Trophoblast cell (in vitro differentiated cells and primary cell): Measurements from ENCODE around the gene ABCC3.

ENCODE experiments used
- DNase-seq, 2 donors: peaks; one replicate each; pipeline ENCODE4 v3.0.0-alpha.2; 2016
- H2AFZ ChIP-seq: 2 replicates; pipeline ENCODE4 v1.6.1; 2013; ENCODE audit warnings: low read length, moderate library complexity, mild to moderate bottlenecking; ENCODE audit not compliant: insufficient read depth, poor library complexity
- H2AK5ac ChIP-seq: 2 replicates; pipeline ENCODE4 v1.6.1; 2013; ENCODE audit warnings: mild to moderate bottlenecking, low read length
- H2BK120ac ChIP-seq: 2 replicates; pipeline ENCODE4 v1.6.1; 2013; ENCODE audit warnings: low read length, mild to moderate bottlenecking, moderate library complexity; ENCODE audit not compliant: insufficient read depth, poor library complexity
- H2BK12ac ChIP-seq: 2 replicates; pipeline ENCODE4 v1.6.1; 2013; ENCODE audit warnings: mild to moderate bottlenecking, low read length, moderate library complexity
- H2BK5ac ChIP-seq: 2 replicates; pipeline ENCODE4 v1.6.1; 2013; ENCODE audit warnings: low read length, low read depth, moderate library complexity, mild to moderate bottlenecking; ENCODE audit not compliant: poor library complexity
- H3K14ac ChIP-seq: 2 replicates; pipeline ENCODE4 v1.6.1; 2013; ENCODE audit warnings: mild to moderate bottlenecking, low read length
- H3K18ac ChIP-seq: 2 replicates; pipeline ENCODE4 v1.6.1; 2013; ENCODE audit warnings: mild to moderate bottlenecking, low read length
- H3K23ac ChIP-seq: 2 replicates; pipeline ENCODE4 v1.6.1; 2013; ENCODE audit warnings: low read length
- H3K27ac ChIP-seq: 2 replicates; pipeline ENCODE4 v1.5.1; 2013; ENCODE audit warnings: low read depth, mild to moderate bottlenecking, inconsistent platforms, low read length, moderate library complexity
- H3K27me3 ChIP-seq: 2 replicates; pipeline ENCODE4 v1.6.1; 2013; ENCODE audit warnings: inconsistent platforms, mild to moderate bottlenecking, low read length, moderate library complexity; ENCODE audit not compliant: insufficient read depth
- H3K36me3 ChIP-seq, 2 experiments: 1 replicate in 1 of 2; 2 replicates in 1 of 2; pipeline ENCODE4 v1.6.1; 2013; ENCODE audit warnings: low read length in 2 of 2, mild to moderate bottlenecking in 2 of 2, moderate library complexity in 1 of 2; ENCODE audit not compliant: insufficient read depth in 2 of 2, control insufficient read depth in 1 of 2
- H3K4ac ChIP-seq: 2 replicates; pipeline ENCODE4 v1.6.1; 2013; ENCODE audit warnings: low read depth, mild to moderate bottlenecking, low read length, moderate library complexity
- H3K4me1 ChIP-seq, 2 experiments: 1 replicate in 1 of 2; 2 replicates in 1 of 2; pipeline ENCODE4 v1.6.1; 2013; ENCODE audit warnings: low read length in 2 of 2, mild to moderate bottlenecking in 2 of 2, moderate library complexity in 1 of 2; ENCODE audit not compliant: insufficient read depth in 2 of 2, control insufficient read depth in 1 of 2
- H3K4me2 ChIP-seq: 2 replicates; pipeline ENCODE4 v1.6.1; 2013; ENCODE audit warnings: inconsistent platforms, mild to moderate bottlenecking, low read length, moderate library complexity
- H3K4me3 ChIP-seq: 2 replicates; pipeline ENCODE4 v1.5.1; 2013; ENCODE audit warnings: mild to moderate bottlenecking, low read depth, low read length, inconsistent platforms
- H3K79me1 ChIP-seq: one replicate; pipeline ENCODE4 v1.6.1; 2013; ENCODE audit warnings: low read length
- H3K79me2 ChIP-seq: 2 replicates; pipeline ENCODE4 v1.6.1; 2013; ENCODE audit warnings: low read length, mild to moderate bottlenecking; ENCODE audit not compliant: control insufficient read depth, insufficient read depth, poor library complexity
- H3K9ac ChIP-seq: 2 replicates; pipeline ENCODE4 v1.6.1; 2013; ENCODE audit warnings: mild to moderate bottlenecking, low read length
- H3K9me3 ChIP-seq: 2 replicates; pipeline ENCODE4 v1.6.1; 2013; ENCODE audit warnings: low read depth, mild to moderate bottlenecking, control low read depth, inconsistent platforms, low read length; ENCODE audit not compliant: insufficient read depth
- H4K12ac ChIP-seq: 2 replicates; pipeline ENCODE4 v1.6.1; 2013; ENCODE audit warnings: low read depth, mild to moderate bottlenecking, low read length, moderate library complexity
- H4K8ac ChIP-seq: 2 replicates; pipeline ENCODE4 v1.6.1; 2013; ENCODE audit warnings: low read depth, mild to moderate bottlenecking, low read length, moderate library complexity
- H4K91ac ChIP-seq: one replicate; pipeline ENCODE4 v1.6.1; 2013; ENCODE audit warnings: low read depth, mild to moderate bottlenecking, low read length, moderate library complexity
- WGBS: extraction: QIAGEN DNeasy Blood & Tissue Kit; methylation state at CpG from one replicate; pipeline ENCODE4 v1.1.7; 2013; ENCODE audit warnings: missing lambda C conversion rate; ENCODE audit not compliant: insufficient read length, insufficient coverage; ENCODE audit errors: extremely low coverage; 5-methylcytosine and 5-hydroxymethylcytosine counted together

Gene ABCC3

GRCh38 chr17:50598487-50598886 lies 36.2 kb upstream of the ABCC3 start:
- Histone ChIP-seq H4K8ac (no peak overlapping the region), H3K79me2 (no peaks in the 10 kb centered on the region), H4K12ac (no peak overlapping the region), H2BK120ac (no peak overlapping the region), H3K4ac (no peak overlapping the region), H3K9ac (no peak overlapping the region), H3K18ac (no peak overlapping the region), H2BK12ac (no peak overlapping the region), H3K27ac (no peak overlapping the region), H3K14ac (no peak overlapping the region), H3K4me3 (no peak overlapping the region), H2AFZ (no peak overlapping the region), H2BK5ac (no peak overlapping the region), H4K91ac (no peak overlapping the region), H3K4me2 (no peak overlapping the region), H3K27me3 (no peaks in the 10 kb centered on the region), H3K23ac (no peak overlapping the region), H3K4me1 (no peaks in the 10 kb centered on the region), H3K79me1 (no peaks in the 10 kb centered on the region), H3K9me3 (peaks cover 4% of the 10 kb centered on the region), H2AK5ac (no peak overlapping the region), H3K36me3 (no peaks in the 10 kb centered on the region)
- DNase-seq: no peak
- WGBS: no CpG with 5 or more reads among the region's 5 CpGs

GRCh38 chr17:50599606-50600005 lies 35.1 kb upstream of the ABCC3 start:
- Histone ChIP-seq H4K8ac (no peak overlapping the region), H3K27me3 (no peaks in the 10 kb centered on the region), H2BK5ac (no peak overlapping the region), H2BK120ac (no peak overlapping the region), H3K27ac (no peak overlapping the region), H3K14ac (no peak overlapping the region), H2BK12ac (no peak overlapping the region), H3K79me2 (no peaks in the 10 kb centered on the region), H4K91ac (no peak overlapping the region), H2AFZ (no peak overlapping the region), H3K79me1 (no peaks in the 10 kb centered on the region), H3K4me3 (no peak overlapping the region), H3K9ac (no peak overlapping the region), H3K4ac (no peak overlapping the region), H3K23ac (no peak overlapping the region), H2AK5ac (no peak overlapping the region), H4K12ac (no peak overlapping the region), H3K18ac (no peak overlapping the region), H3K4me2 (no peak overlapping the region), H3K9me3 (peaks cover 4% of the 10 kb centered on the region), H3K4me1 (no peaks in the 10 kb centered on the region), H3K36me3 (no peaks in the 10 kb centered on the region)
- no peak for DNase-seq
- WGBS: no CpG with 5 or more reads among the region's 15 CpGs

GRCh38 chr17:50601823-50602375 lies 32.8 kb upstream of the ABCC3 start:
- Histone ChIP-seq H4K12ac (no peak overlapping the region), H3K36me3 (no peaks in the 10 kb centered on the region), H3K79me2 (no peaks in the 10 kb centered on the region), H3K18ac (no peak overlapping the region), H3K4me3 (no peak overlapping the region), H2AFZ (no peak overlapping the region), H4K8ac (no peak overlapping the region), H3K9me3 (no peaks in the 10 kb centered on the region), H2BK120ac (no peak overlapping the region), H3K27ac (no peak overlapping the region), H2BK12ac (no peak overlapping the region), H4K91ac (no peak overlapping the region), H2BK5ac (no peak overlapping the region), H3K27me3 (no peaks in the 10 kb centered on the region), H3K79me1 (no peaks in the 10 kb centered on the region), H3K14ac (no peak overlapping the region), H3K4ac (no peak overlapping the region), H3K23ac (no peak overlapping the region), H3K4me2 (no peak overlapping the region), H2AK5ac (no peak overlapping the region), H3K4me1 (no peaks in the 10 kb centered on the region), H3K9ac (peak overlapping the region; percentile 48)
- WGBS: no CpG with 5 or more reads among the region's 13 CpGs
- DNase-seq: no peak

GRCh38 chr17:50602836-50603235 lies 31.8 kb upstream of the ABCC3 start:
- H3K4me3 ChIP-seq: no peak overlapping the region

More at GRCh38 chr17:50602836-50603235, 31.8 kb upstream of the ABCC3 start:
- Histone ChIP-seq H2BK120ac (no peak overlapping the region), H2AFZ (no peak overlapping the region), H3K14ac (no peak overlapping the region), H4K91ac (no peak overlapping the region), H3K18ac (no peak overlapping the region), H2BK5ac (no peak overlapping the region), H3K27me3 (no peaks in the 10 kb centered on the region), H4K8ac (no peak overlapping the region), H3K79me2 (no peaks in the 10 kb centered on the region), H2AK5ac (no peak overlapping the region), H3K4ac (no peak overlapping the region), H3K36me3 (no peaks in the 10 kb centered on the region), H3K9ac (no peak overlapping the region), H3K79me1 (no peaks in the 10 kb centered on the region), H2BK12ac (no peak overlapping the region), H3K23ac (no peak overlapping the region), H4K12ac (no peak overlapping the region), H3K27ac (no peak overlapping the region), H3K4me1 (no peaks in the 10 kb centered on the region), H3K9me3 (no peaks in the 10 kb centered on the region), H3K4me2 (no peak overlapping the region)
- no CpG with 5 or more reads among the region's 18 CpGs for WGBS
- no peak for DNase-seq
